Activated T-helper 17 cell treated with anti-CD3 and anti-CD28 coated beads, Interleukin-2, amount 50 U/mL, for 72 hours (primary cell): ENCODE measurements around the gene AKR1E2. TPM values are rescaled to one million over a fixed set of nuclear protein-coding genes. Genes with fewer than 3 reads are reported as not detected.

Experiments
- ATAC-seq: fragments of 150-1000 bp; cut with Tn5 transposase; replicated peaks from 2 replicates; pipeline ENCODE4 v1.10.0; 2021; ENCODE audit warnings: mild to moderate bottlenecking, moderate library complexity
- H3K27ac Mint-ChIP-seq: one replicate; pipeline ENCODE4 v1.8.0; 2022; ENCODE audit warnings: mixed read lengths
- H3K27me3 Mint-ChIP-seq: one replicate; pipeline ENCODE4 v1.8.0; 2022; ENCODE audit warnings: mixed read lengths
- H3K36me3 Mint-ChIP-seq: one replicate; pipeline ENCODE4 v1.8.0; 2022; ENCODE audit warnings: low read depth, mild to moderate bottlenecking, mixed read lengths
- H3K4me1 Mint-ChIP-seq: one replicate; pipeline ENCODE4 v1.8.0; 2022; ENCODE audit warnings: mixed read lengths
- H3K4me3 Mint-ChIP-seq: one replicate; pipeline ENCODE4 v1.8.0; 2022; ENCODE audit warnings: mild to moderate bottlenecking, mixed read lengths
- H3K9me3 Mint-ChIP-seq: one replicate; pipeline ENCODE4 v1.8.0; 2022; ENCODE audit warnings: mixed read lengths
- total RNA-seq, 2 donors: library from RNA; stranded (reverse); gene quantifications; one replicate each; pipeline ENCODE4 v1.2.3, GENCODE V29; 2022

AKR1E2 gene
- 1 to 10 TPM; 1.9 to 3.7 TPM for total RNA-seq

DNA sequence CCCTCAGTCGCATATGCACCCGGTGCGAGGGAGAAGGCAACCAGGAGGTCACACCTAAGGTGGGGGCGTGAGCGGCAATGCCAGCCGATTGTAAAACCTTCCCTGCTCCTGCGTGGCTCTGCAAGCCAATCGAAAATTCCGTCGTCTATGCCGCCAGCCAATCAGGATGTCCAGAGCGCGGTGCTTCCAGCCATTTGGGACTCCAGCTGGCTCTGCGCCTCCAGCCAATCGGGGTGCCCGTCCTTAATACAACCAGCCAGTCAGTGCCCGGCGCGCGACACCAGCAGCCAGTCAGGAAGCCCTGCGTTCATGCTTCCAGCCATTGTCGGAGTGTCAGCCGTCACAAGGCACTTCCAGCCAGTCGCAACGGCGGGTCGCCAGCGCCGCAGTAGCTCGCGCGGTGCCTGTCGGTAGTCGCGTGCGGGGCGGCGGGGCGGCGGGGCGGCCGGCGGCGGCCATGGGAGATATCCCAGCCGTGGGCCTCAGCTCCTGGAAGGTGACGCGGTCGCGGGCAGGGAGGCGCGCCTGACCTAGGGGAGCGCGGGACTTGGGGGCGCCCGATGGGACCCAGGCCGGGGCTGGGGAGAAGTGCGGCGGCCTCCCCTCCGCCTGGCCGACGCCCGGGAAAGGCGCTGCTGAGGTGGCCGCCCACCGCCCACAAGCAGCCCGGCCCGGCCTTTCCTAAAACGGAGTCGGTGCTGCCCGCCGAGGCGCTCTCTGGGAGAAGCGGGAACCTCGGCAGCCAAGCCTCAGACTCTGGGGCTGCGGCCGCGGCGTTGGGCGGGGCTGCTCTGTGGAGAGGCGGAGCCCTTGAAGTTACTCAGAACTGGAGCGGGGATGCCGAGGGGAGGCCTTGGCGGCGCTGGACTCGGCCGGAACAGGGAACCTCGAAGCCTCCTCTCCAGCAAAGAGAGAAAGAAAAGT lies at the start of gene AKR1E2:
Gene AKR1E2, plus strand, starts transcription at position 340 of the 924 bp plus-strand sequence. Its CDS starts 118 bp downstream, at position 458.
- Mint-ChIP-seq H3K36me3 (no peaks in the 10 kb centered on the region), H3K4me1 (no peaks in the 10 kb centered on the region), H3K9me3 (no peaks in the 10 kb centered on the region), H3K27ac (no peak within 1 kb of the TSS), H3K4me3 (peak within 1 kb of the TSS; percentile 78), H3K27me3 (peaks cover 23% of the 10 kb centered on the region)
- peak; percentile 94 for ATAC-seq

DNA sequence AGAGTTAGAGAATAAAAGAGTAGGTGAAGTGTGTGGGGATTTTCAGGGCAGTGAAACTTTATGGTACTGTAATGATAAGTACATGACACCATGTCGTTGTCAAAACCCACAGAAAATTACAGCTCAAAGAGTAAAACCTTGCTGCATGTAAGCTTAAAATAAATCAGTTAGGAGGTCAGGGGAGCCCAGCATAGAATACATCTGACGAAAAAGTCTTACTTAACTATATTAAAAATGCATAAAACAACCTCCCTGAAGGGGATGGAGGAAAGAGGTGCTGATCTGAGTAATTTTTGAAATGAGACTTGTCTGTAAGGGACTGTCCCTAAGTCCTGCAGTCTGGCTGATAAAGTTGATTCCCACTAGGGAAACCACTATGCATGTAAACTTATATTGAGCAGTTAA lies 49.8 kb upstream of the AKR1E2 start:
- peak; percentile 77 for ATAC-seq
- Mint-ChIP-seq H3K4me3 (peak overlapping the region; percentile 10), H3K27me3 (peaks cover 33% of the 10 kb centered on the region), H3K27ac (peak overlapping the region; percentile 77), H3K9me3 (no peaks in the 10 kb centered on the region), H3K4me1 (peaks cover 13% of the 10 kb centered on the region), H3K36me3 (no peaks in the 10 kb centered on the region)

DNA sequence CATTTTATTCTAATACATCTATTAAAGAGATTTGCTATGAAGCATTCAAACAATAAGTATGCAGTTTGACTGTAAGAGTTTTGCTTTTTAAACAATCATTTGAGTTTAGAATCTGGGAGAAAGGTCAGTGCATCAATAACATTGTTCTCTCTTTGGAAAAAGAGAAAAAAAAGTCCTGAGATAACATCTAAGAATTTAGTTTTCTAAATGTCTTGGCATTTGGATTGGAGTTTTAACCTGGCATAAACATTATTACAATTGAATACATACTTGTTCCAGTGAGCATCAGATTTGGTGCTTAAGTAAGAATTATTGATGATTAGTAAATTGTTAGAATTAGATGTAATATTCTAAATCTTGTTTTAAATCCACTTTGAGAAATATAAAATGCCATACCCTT lies 47.2 kb upstream of the AKR1E2 start:
- Mint-ChIP-seq H3K27me3 (peaks cover 14% of the 10 kb centered on the region), H3K36me3 (no peaks in the 10 kb centered on the region), H3K4me3 (no peak overlapping the region), H3K4me1 (peaks cover 13% of the 10 kb centered on the region), H3K27ac (no peak overlapping the region), H3K9me3 (no peaks in the 10 kb centered on the region)
- no peak for ATAC-seq

DNA sequence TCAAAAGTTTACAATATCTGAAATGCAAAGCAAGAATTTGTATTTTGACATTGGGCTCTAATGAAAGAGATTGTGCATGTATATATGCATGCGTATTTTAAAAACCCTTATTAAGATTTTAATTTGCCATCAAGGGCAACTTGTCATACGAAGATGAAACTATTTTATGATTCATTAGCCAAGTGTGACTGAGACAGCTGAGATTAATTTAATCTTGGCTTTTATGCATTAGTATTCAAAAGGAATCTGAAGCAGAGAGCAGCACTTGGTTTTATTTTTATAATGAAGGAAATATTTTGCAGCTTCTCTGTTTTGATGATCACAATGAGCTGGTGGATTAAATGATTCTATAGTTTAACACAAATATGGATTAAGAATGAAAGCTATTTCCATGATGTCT lies 45.9 kb upstream of the AKR1E2 start:
- peaks cover 17% of the 10 kb centered on the region for H3K27me3 Mint-ChIP-seq
- H3K4me1 Mint-ChIP-seq = peaks cover 13% of the 10 kb centered on the region
- no peaks in the 10 kb centered on the region for H3K36me3 Mint-ChIP-seq
- no peak for ATAC-seq
- H3K27ac Mint-ChIP-seq = no peak overlapping the region
- H3K4me3 Mint-ChIP-seq = no peak overlapping the region
- H3K9me3 Mint-ChIP-seq = no peaks in the 10 kb centered on the region

DNA sequence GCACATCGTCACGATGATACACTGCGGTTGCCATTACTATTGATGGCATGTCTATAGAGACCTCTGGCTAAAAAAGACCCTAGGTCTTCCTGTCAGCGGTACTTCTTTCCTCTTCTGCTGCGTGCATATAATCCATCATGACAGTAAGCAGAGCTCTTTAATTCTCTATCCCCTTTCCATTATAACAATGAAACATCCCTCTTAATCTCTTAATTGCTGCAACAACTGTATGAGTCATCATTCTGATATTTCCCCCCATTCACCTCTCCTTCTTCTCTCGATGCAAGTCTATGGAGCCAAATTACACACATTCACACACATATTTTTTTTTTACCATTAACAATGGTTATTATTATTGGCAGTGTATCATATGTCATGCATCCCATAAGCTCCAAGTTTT lies 45.2 kb upstream of the AKR1E2 start:
- Mint-ChIP-seq H3K36me3 (no peaks in the 10 kb centered on the region), H3K4me3 (no peak overlapping the region), H3K9me3 (no peaks in the 10 kb centered on the region), H3K27ac (no peak overlapping the region), H3K4me1 (peaks cover 12% of the 10 kb centered on the region), H3K27me3 (peaks cover 21% of the 10 kb centered on the region)
- no peak for ATAC-seq

DNA sequence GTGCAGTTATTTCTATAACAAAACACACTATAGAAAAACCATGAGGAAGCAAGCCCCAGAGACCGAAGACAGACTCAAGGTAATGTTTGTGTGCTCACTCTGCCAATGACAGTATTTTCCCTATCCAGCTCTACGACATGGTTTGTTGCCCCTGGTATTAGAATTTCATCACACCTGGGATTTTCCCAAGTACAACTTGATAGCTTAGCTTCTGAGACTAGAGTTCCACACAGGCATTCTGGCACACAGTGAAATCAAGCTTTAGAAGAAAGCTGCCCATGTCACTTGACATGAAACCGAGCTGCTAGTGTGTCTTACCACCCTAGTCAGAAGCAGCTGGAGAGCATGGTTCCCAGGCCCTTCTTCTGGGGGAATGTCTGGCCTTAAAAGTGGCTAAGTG lies 44.1 kb upstream of the AKR1E2 start:
- no peak for ATAC-seq
- H3K27me3 Mint-ChIP-seq = peaks cover 26% of the 10 kb centered on the region
- H3K4me3 Mint-ChIP-seq = no peak overlapping the region

DNA sequence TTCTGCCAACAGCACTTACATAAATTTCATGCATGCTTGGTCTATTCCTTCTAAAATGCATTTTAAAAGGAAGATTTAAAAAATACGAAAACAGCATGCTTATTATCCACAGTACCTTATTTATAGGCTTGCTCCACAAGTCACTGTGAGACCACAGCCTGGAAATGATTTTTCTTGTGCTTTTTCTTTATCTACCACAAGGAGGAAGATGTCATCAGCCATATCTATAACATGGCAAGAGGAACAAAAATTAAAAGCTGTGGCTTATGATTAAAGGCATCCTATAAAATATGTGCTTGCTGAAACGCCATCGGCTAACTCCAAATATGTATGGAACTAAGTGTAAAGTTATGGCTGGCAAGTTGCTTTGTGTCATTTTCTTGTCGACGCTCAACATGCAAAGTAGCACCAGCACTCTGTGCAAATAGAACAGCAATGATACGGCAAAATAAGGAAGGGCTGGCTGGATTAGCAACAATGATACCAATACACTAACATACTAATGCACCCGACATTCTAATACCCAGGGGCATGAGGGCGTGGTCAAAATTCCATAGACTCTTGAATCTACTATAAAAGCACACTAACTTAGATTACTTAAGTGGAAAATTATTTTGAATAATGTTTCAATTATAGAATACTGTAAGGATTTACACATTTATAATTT lies 41.2 kb upstream of the AKR1E2 start:
- Mint-ChIP-seq H3K36me3 (no peaks in the 10 kb centered on the region), H3K27me3 (peaks cover 22% of the 10 kb centered on the region), H3K4me1 (no peaks in the 10 kb centered on the region), H3K4me3 (no peak overlapping the region), H3K27ac (no peak overlapping the region), H3K9me3 (no peaks in the 10 kb centered on the region)
- ATAC-seq = no peak

More for the DNA sequence above, 44.1 kb upstream of the AKR1E2 start:
- no peak overlapping the region for H3K27ac Mint-ChIP-seq
- no peaks in the 10 kb centered on the region for H3K9me3 Mint-ChIP-seq
- no peaks in the 10 kb centered on the region for H3K36me3 Mint-ChIP-seq
- peaks cover under 1% of the 10 kb centered on the region for H3K4me1 Mint-ChIP-seq

DNA sequence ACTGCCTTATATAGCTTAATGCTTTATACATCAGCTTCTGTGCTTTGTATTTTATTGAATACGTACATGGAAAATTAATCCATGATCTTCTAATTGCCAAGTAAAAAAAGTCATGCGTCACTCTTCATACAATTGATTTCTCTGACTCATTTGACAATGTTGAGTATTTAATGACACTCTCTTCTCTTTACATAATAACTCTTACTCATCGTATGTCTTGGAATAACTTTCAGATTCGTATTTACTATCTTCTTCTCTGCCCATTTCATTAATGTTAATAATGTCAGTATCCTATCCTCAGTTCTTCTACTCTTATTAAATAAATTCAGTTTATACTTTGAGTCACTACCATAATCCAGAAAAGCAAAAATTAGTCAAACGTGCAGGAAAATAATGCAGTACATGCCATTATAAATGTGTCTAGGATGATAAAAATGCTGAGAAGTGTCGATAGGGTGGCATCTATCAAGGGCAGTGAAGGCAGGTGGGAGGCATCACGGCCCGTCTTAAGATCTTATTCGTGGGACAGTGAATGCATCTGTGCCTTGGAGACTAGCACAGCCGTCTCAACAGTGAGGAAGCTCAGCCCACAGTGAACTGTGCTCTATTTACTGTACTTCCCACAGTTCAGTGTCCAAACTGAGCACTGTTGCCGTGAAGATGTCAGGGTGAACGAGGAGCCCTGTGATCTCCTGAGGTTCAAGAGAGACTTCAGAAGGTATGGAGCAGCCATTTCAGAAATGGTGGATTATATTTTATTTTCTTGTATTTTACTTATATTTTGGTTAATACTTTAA lies 39.8 kb upstream of the AKR1E2 start:
- no peak overlapping the region for H3K4me3 Mint-ChIP-seq
- H3K4me1 Mint-ChIP-seq = no peaks in the 10 kb centered on the region
- H3K27ac Mint-ChIP-seq = no peak overlapping the region
- peaks cover 17% of the 10 kb centered on the region for H3K27me3 Mint-ChIP-seq
- ATAC-seq = no peak
- no peaks in the 10 kb centered on the region for H3K36me3 Mint-ChIP-seq
- no peaks in the 10 kb centered on the region for H3K9me3 Mint-ChIP-seq

DNA sequence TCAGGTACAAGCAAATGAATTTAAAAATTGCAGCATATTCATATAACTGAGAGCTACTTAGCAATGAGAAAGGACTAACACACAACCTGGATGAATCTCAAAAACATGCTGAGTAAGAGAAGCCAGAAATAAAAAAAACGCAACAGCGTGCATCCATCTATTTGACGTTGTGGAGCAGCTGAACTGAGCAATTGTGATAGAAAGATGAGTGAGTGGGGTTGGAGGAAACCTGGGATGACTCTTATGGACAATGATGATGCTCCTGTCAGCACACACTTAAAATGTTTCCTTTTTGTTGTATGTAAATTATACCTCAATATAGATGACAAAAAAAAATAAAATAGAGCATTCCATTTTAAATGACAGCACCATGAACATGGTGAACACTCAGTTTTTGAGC lies 36.0 kb upstream of the AKR1E2 start:
- Mint-ChIP-seq H3K9me3 (no peaks in the 10 kb centered on the region), H3K4me3 (no peak overlapping the region), H3K36me3 (no peaks in the 10 kb centered on the region), H3K4me1 (no peaks in the 10 kb centered on the region), H3K27ac (no peak overlapping the region), H3K27me3 (peaks cover 12% of the 10 kb centered on the region)
- no peak for ATAC-seq

DNA sequence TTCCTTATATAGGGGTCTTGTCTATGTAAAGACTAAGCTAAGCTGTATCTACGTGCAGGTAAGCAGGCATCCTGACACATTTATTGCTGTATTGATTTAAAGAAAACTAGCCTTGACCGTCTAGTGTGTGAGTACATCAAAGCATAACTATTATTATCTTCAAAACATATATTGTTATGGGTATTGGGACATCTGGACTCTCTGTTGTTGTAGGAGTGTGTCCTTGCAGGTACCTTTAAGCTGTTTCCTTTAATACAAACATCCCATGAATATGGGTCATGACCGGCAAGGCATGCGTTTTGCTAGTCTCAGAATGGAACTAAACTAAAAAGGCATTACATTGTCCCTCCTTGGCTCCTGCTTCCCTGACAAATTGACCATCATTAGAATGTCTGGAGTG lies 35.1 kb upstream of the AKR1E2 start:
- ATAC-seq = no peak
- Mint-ChIP-seq H3K9me3 (no peaks in the 10 kb centered on the region), H3K36me3 (no peaks in the 10 kb centered on the region), H3K4me3 (no peak overlapping the region), H3K27ac (no peak overlapping the region), H3K4me1 (no peaks in the 10 kb centered on the region), H3K27me3 (peaks cover 6% of the 10 kb centered on the region)

DNA sequence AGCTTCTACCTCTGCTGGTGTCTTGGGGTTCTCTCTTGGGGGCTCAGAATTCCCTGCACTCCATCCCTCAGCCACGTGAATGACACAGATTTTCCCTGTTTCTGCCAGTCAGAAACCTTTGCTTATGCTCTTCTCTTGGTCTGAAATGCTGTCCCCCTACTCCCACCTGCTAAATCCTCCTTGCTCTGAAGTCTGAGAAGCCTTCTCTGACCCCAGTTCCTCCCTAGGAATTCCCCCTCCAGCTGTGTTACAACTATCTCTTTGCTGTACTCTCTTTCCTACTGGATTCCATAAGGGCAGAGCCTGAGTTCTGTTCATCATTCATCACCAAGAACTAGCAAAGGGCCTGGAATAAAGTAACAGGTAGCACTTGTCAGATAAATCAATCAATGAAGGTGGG lies 33.6 kb upstream of the AKR1E2 start:
- no peaks in the 10 kb centered on the region for H3K4me1 Mint-ChIP-seq
- no peak overlapping the region for H3K27ac Mint-ChIP-seq
- no peak overlapping the region for H3K4me3 Mint-ChIP-seq
- peaks cover 3% of the 10 kb centered on the region for H3K27me3 Mint-ChIP-seq
- no peaks in the 10 kb centered on the region for H3K9me3 Mint-ChIP-seq
- H3K36me3 Mint-ChIP-seq = no peaks in the 10 kb centered on the region
- ATAC-seq = no peak

DNA sequence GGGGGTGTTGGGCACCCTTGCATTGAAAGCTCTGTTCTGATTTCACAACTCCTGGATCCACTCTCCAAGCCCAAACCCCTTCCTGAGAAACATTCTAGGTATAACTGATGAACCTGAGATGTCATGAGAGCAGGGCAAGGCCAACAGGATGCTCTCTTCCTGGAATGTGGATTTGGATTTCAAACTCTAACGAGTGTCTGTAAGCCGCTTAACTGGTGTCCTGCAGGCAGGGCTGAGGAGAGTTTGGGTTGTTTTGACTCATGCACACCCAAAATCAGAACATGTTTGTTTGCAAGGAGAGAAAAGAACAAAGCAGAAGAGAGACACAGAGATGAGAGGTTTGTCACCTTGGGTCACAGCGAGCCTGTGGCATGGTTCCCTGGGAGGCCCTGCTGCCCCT lies 24.6 kb upstream of the AKR1E2 start:
- Mint-ChIP-seq H3K36me3 (no peaks in the 10 kb centered on the region), H3K4me3 (no peak overlapping the region), H3K27ac (no peak overlapping the region), H3K9me3 (no peaks in the 10 kb centered on the region), H3K27me3 (peaks cover 28% of the 10 kb centered on the region), H3K4me1 (no peaks in the 10 kb centered on the region)
- ATAC-seq = no peak

DNA sequence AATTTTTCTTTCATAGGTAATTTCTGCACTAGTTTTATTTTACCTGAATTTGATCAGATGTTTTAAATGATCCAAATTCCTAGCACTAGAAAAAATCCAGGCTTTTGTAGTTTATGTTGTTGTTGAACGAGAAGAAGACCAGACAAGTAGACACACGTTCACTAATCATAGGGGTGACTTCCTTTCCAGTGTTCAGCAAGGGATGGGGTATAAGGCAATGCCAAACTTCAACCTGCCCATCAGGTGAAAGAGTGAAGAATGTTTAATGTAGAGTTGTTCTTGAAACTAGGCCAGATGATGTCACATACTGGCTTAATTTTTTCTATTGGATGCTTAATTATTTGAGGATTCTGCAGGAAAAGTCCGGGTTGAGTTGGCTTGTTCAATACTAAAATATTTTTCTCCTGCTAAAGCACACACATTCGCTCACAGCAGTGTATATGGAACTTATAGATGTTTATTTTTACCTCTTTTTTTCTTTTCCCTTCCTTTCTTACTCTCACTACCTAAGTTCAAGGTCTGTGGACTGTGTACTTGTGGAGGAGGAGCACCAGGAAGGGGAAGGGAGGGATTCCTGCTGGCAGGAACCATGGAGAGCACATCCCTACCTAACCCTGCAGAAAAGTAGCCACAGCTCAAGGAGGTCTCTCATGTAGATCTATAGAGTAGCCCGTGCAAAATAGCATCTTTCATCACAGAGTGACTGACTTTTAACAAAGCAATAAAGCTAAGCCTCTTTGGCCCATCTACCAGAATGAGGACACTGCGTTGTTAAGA lies 23.1 kb upstream of the AKR1E2 start:
- H3K27me3 Mint-ChIP-seq = peaks cover 20% of the 10 kb centered on the region
- no peaks in the 10 kb centered on the region for H3K9me3 Mint-ChIP-seq
- no peaks in the 10 kb centered on the region for H3K4me1 Mint-ChIP-seq
- no peaks in the 10 kb centered on the region for H3K36me3 Mint-ChIP-seq
- H3K27ac Mint-ChIP-seq = no peak overlapping the region
- no peak overlapping the region for H3K4me3 Mint-ChIP-seq
- ATAC-seq = no peak

DNA sequence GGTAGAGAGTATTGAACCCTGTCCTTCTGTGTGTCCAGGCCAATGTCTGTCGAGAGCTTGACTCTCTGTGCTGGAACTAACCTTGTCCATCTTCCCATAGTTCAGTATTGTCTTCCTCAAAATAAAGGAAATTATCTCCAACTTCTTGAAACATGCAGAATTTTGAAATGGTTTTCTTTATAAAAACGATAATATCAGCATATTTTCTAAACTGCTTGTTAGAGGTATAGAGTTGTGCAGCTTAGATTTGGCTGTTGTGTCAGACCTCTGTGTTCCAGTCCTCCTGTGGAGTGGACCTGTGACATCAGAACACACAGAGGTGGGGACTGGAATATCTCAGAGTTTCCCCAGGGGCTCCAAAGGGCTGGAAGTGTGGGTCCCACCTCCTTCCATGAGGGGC lies 22.2 kb upstream of the AKR1E2 start:
- Mint-ChIP-seq H3K4me3 (no peak overlapping the region), H3K27ac (no peak overlapping the region), H3K27me3 (peaks cover 15% of the 10 kb centered on the region), H3K36me3 (no peaks in the 10 kb centered on the region), H3K4me1 (no peaks in the 10 kb centered on the region), H3K9me3 (no peaks in the 10 kb centered on the region)
- ATAC-seq = no peak
